GM12878 (cell line): ENCODE measurements around the gene DPM2. TPM values are rescaled to one million over a fixed set of nuclear protein-coding genes. Genes with fewer than 3 reads are reported as not detected.

Experiments used
- ATAC-seq: fragments of 200-7000 bp; cut with Tn5 transposase; 3 replicates; pipeline ENCODE4 v1.9.1; 2020; ENCODE audit warnings: mild to moderate bottlenecking, moderate library complexity
- BruUV-seq: library from RNA; stranded (reverse); fragments of 400-500 nt; replicated peaks from 2 replicates; lab custom pipeline; 2021; lab: Mats Ljungman, UMichigan
- CTCF ChIA-PET: fragments of 300-600 bp; sonication (Branson Sonifier 250); formaldehyde crosslinking; extraction: SDS; loops from one replicate; lab custom pipeline; 2021; ENCODE audit warnings: inconsistent platforms; lab: Yijun Ruan, JAX
- POLR2A ChIA-PET: fragments of 350-600 bp; formaldehyde crosslinking; extraction: SDS; loops from one replicate; lab custom pipeline; 2021; ENCODE audit warnings: inconsistent platforms; lab: Charles Lee
- RAD21 ChIA-PET: fragments of 300-600 bp; sonication (Branson Sonifier 250); formaldehyde crosslinking; loops from one replicate; lab custom pipeline; 2023; ENCODE audit warnings: antibody characterized with exemption; ENCODE audit not compliant: unreplicated experiment; lab: Charles Lee
- SMC1A ChIA-PET: fragments of 300-600 bp; sonication (Branson Sonifier 250); formaldehyde crosslinking; loops from one replicate; lab custom pipeline; 2023; ENCODE audit not compliant: unreplicated experiment, uncharacterized antibody; lab: Charles Lee
- DNase-seq: peaks from one replicate; pipeline ENCODE4 v3.0.0-alpha.2; 2011; ENCODE audit warnings: low read depth, low spot score
- FAIRE-seq: peaks from 3 replicates; lab custom pipeline; 2011; peaks lifted over from hg19 to GRCh38; lab: Jason Lieb, UNC
- H2AFZ ChIP-seq: 2 replicates; pipeline ENCODE4 v1.6.0; 2011; ENCODE audit warnings: low read depth, low read length, control low read depth; ENCODE audit not compliant: control insufficient read depth
- H3K27ac ChIP-seq: 2 replicates; pipeline ENCODE4 v1.5.1; 2011; ENCODE audit warnings: control low read depth; ENCODE audit not compliant: control insufficient read depth, insufficient read depth
- H3K27me3 ChIP-seq, 2 experiments: replicated peaks in 1 of 2; 2 replicates each; pipeline versions ENCODE4 v1.6.0 to v1.6.1; 2011; ENCODE audit warnings: low read length in 1 of 2; ENCODE audit not compliant: control insufficient read depth in 2 of 2, insufficient read depth in 2 of 2
- H3K36me3 ChIP-seq, 2 experiments: 2 replicates each; pipeline ENCODE4 v1.5.1; 2011; ENCODE audit warnings: low read length in 1 of 2; ENCODE audit not compliant: control insufficient read depth in 2 of 2, insufficient read depth in 2 of 2
- H3K4me1 ChIP-seq: 2 replicates; pipeline ENCODE4 v1.6.1; 2011; ENCODE audit warnings: mild to moderate bottlenecking, low read length, moderate library complexity, mixed read lengths; ENCODE audit not compliant: control insufficient read depth, insufficient read depth
- H3K4me2 ChIP-seq: 2 replicates; pipeline ENCODE4 v1.6.0; 2011; ENCODE audit warnings: control low read depth; ENCODE audit not compliant: control insufficient read depth, insufficient read depth
- H3K4me3 ChIP-seq: fragments of 200-600 bp; sonication (generic); 2 replicates; pipeline ENCODE4 v1.5.1; 2016
- H3K79me2 ChIP-seq: 2 replicates; pipeline ENCODE4 v1.6.0; 2011; ENCODE audit warnings: low read length; ENCODE audit not compliant: control insufficient read depth, insufficient read depth
- H3K9ac ChIP-seq: 2 replicates; pipeline ENCODE4 v1.8.0; 2011; ENCODE audit warnings: low read length, control low read depth, mixed read lengths; ENCODE audit not compliant: control insufficient read depth, insufficient read depth
- H3K9me3 ChIP-seq: replicated peaks from 3 replicates; pipeline ENCODE4 v1.5.1; 2011; ENCODE audit warnings: mild to moderate bottlenecking, low read length; ENCODE audit not compliant: control insufficient read depth, insufficient read depth
- H4K20me1 ChIP-seq: 2 replicates; pipeline ENCODE4 v1.6.0; 2011; ENCODE audit not compliant: control insufficient read depth, insufficient read depth
- EP300 ChIP-seq, 2 experiments: fragments of 150-350 bp in 1 of 2; IDR thresholded peaks; 2 replicates each; pipeline ENCODE4 v1.6.1; 2011 to 2012; ENCODE audit warnings: low read depth in 2 of 2, low read length in 2 of 2, borderline replicate concordance in 1 of 2, improper control_type of control experiment in 1 of 2, inconsistent platforms in 1 of 2; ENCODE audit not compliant: control insufficient read depth in 1 of 2
- ESRRA ChIP-seq: IDR thresholded peaks from 2 replicates; pipeline ENCODE4 v1.6.1; 2012; ENCODE audit warnings: mild to moderate bottlenecking, low read length, improper control_type of control experiment
- POLR2AphosphoS5 ChIP-seq: IDR thresholded peaks from 2 replicates; pipeline ENCODE4 v1.6.1; 2011; ENCODE audit warnings: mild to moderate bottlenecking, low read length, inconsistent platforms
- SIN3A ChIP-seq: IDR thresholded peaks from 2 replicates; pipeline ENCODE4 v1.6.1; 2012; ENCODE audit warnings: low read depth, low read length, improper control_type of control experiment
- ZNF207 ChIP-seq: fragments of 450-650 bp; IDR thresholded peaks from 2 replicates; pipeline ENCODE4 v1.6.1; 2014; ENCODE audit warnings: antibody characterized with exemption, mild to moderate bottlenecking, borderline replicate concordance
- WGBS: methylation state at CpG from one replicate; pipeline ENCODE4 v1.1.6; 2016; ENCODE audit warnings: low lambda C conversion rate; ENCODE audit not compliant: insufficient replicate concordance, insufficient coverage; ENCODE audit errors: missing lambda C conversion rate; 5-methylcytosine and 5-hydroxymethylcytosine counted together
- in situ Hi-C: fragments of 300-500 bp; cut with MboI; formaldehyde crosslinking; loops from 9 replicates; pipeline ENCODE4 v1.14.3; 2018; ENCODE audit warnings: mixed read lengths
- intact Hi-C: fragments of 100-400 bp; cut with micrococcal nuclease; formaldehyde crosslinking; loops from one replicate; pipeline ENCODE4 v1.14.2; 2022; ENCODE audit not compliant: unreplicated experiment
- polyA plus RNA-seq, 11 experiments: library from polyadenylated mRNA; depleted of rRNA in 4 of 11; unstranded in 6 of 11; stranded (reverse) in 5 of 11; fragments of >200 nt; fragmentation: Nextera tagmentation in 4 of 11; fragmentation: Illumina TruSeq in 1 of 11; extraction: Ambion mirVana in 4 of 11; extraction: Trizol in 1 of 11; gene quantifications; 1 replicate in 1 of 11; 2 replicates in 10 of 11; pipeline versions ENCODE4 v1.2.1 to v1.2.3, GENCODE V29; 2011 to 2016; ENCODE audit warnings: inconsistent platforms in 2 of 11, missing spikeins in 2 of 11, low read depth in 1 of 11
- total RNA-seq, 4 experiments: library from RNA; depleted of rRNA in 3 of 4; stranded (reverse); fragments of >200 nt in 3 of 4; fragmentation: Illumina TruSeq in 1 of 4; extraction: Trizol in 1 of 4; gene quantifications; 2 replicates each; pipeline versions ENCODE4 v1.2.1 to v1.2.3, GENCODE V29; 2013 to 2021
- TF ChIP-seq, protein P1 (sequence below): fragments of 450-650 bp; IDR thresholded peaks from 2 replicates; pipeline ENCODE4 v1.6.1; 2017; ENCODE audit warnings: mild to moderate bottlenecking
- TF ChIP-seq, protein P2 (sequence below): fragments of 450-650 bp; IDR thresholded peaks from 2 replicates; pipeline ENCODE4 v1.6.1; 2017; ENCODE audit warnings: mild to moderate bottlenecking, moderate library complexity

Gene DPM2
- total and polyA plus RNA-seq, 10 of the 15 experiments (the other 5 are each of a cell fraction or from before 2014, with no cell fraction given) = 22.7 to 77.9 (median 44.7) TPM

DNA sequence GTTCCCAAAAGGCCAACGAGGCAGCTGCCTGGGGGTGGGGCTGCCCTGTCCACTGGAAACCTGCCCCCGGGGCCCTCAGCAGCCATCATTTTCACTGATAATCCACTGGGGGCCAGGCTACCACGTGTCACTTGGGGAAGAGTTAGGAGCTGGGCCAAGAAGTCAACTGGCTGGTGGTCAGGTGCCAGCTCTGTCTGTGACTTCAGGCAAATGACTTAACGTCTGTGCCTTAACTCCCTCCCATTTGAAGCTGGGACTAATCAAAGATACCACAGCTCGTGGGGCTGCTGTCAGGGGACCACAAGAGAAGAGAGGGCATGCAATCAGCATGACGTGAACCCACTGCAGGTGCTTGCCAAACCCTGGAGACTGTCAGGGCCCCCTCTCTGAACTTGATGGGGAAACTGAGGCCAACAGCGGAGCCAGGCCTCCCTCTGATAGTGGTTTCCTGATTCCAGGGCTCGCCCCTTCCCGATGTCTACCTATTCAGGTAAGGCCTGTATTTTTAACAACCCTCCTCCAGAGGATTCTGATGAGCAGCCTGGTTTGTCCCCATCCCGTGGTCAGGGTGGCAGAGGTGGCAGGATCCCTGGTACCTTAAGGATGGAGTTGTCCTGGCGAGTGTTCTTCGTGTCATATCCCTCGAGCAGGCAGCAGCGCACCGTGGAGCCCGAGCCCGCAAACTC lies 12.3 kb upstream of the DPM2 start:
- ChIA-PET SMC1A (no interaction called here), CTCF (interaction anchor here (0.5 to 13.8 kb wide), 2 partner anchors 82 to 166 kb away, joined by 3 to 332 read pairs; no protein-coding TSS in a partner anchor)
- FAIRE-seq = no peak
- no peaks in the 10 kb centered on the region; the same call in none of the 2 replicates for H3K79me2 ChIP-seq
- no peak overlapping the region for H3K4me3 ChIP-seq
- no peak overlapping the region for H2AFZ ChIP-seq
- TF ChIP-seq ZNF207 (no peak), SIN3A (no peak)
- TF ChIP-seq, all 136 proteins: peak for 0
- Histone ChIP-seq H3K36me3 (no peaks in the 10 kb centered on the region; a peak in 3 of 4 replicates), H4K20me1 (0 out of 2 replicates have a peak, but pooled peaks cover 1% of the 10 kb centered on the region), H3K4me1 (peaks cover 5% of the 10 kb centered on the region), H3K9me3 (no peaks in the 10 kb centered on the region), H3K27ac (no peak overlapping the region), H3K9ac (no peak overlapping the region), H3K4me2 (no peak overlapping the region), H3K27me3 (no peaks in the 10 kb centered on the region)
- POLR2A ChIA-PET = no interaction called here
- 89% methylated on average over 17 of the region's 17 CpGs for WGBS
- BruUV-seq = no TSS peak
- no peak for ATAC-seq
- in situ Hi-C loops (no loop called here), intact Hi-C loops (no loop called here)
- RAD21 ChIA-PET = no interaction called here
- DNase-seq = no peak

DNA sequence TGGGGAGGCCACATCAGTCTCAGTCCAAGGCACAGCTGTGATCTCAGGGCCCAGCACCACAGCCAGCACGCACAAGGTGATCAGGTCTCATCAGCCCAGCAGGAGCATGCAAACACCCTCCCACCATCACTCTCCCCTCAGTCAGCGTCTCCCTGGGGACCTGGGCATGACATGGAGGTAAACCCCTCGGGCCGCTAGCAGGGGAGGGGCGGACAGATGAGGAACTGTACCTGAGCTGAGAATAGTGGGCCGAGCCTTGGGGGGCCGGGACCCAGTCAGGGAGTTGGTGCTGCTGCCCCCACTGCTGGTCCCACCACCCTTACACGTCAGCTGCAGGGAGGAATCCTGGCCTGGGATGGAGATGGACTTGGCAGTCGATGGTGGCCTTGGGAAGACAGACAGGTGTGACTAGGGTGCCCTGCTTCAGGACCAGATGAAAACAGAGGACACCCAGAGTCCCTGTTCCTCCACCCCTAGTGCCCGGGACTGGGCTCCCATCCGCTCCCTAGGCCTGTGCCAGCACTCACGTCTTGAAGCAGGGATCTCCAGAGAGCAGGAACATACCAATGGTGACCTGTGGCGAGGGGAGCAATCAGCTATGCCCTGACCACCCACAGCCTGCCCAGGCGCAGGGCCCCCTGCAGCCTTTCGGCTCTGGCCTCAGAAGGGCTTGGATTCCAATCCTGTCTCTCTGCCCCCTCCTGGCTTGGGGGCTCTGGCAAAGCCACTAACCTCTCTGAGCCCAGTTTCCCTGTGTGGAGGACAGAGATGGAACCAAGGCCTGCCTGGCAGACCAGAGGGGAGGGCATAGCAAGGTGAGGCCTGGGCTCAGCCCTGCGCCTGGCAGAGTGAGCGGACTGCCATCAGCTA lies 10.4 kb upstream of the DPM2 start:
- CTCF ChIA-PET = interaction anchor here (1.0 to 13.8 kb wide), 3 partner anchors 10 to 95 kb away, joined by 3 to 332 read pairs (median 5); no protein-coding TSS in a partner anchor
- Histone ChIP-seq H3K79me2 (no peaks in the 10 kb centered on the region), H2AFZ (no peak overlapping the region), H3K27me3 (no peaks in the 10 kb centered on the region), H3K9me3 (no peaks in the 10 kb centered on the region), H3K9ac (no peak overlapping the region), H3K4me1 (peaks cover 7% of the 10 kb centered on the region), H3K4me3 (no peak overlapping the region), H3K27ac (no peak overlapping the region), H3K4me2 (no peak overlapping the region), H3K36me3 (peaks cover 0 to 7% of the 10 kb centered on the region in 2 experiments; a peak in 3 of 4 replicates), H4K20me1 (no peaks in the 10 kb centered on the region)
- POLR2A ChIA-PET = no interaction called here
- BruUV-seq = no TSS peak
- FAIRE-seq (no peak), ATAC-seq (no peak), DNase-seq (no peak)
- intact Hi-C loops = no loop called here
- RAD21 ChIA-PET = interaction anchor here (1.4 kb wide), 1 partner anchor 86 kb away, joined by 3 read pairs; no protein-coding TSS in a partner anchor
- SMC1A ChIA-PET = interaction anchor here (1.3 kb wide), 1 partner anchor 79 kb away, joined by 4 read pairs; no protein-coding TSS in a partner anchor
- WGBS = 72% methylated on average over 17 of the region's 17 CpGs
- in situ Hi-C loops = no loop called here
- TF ChIP-seq, protein P1, sequence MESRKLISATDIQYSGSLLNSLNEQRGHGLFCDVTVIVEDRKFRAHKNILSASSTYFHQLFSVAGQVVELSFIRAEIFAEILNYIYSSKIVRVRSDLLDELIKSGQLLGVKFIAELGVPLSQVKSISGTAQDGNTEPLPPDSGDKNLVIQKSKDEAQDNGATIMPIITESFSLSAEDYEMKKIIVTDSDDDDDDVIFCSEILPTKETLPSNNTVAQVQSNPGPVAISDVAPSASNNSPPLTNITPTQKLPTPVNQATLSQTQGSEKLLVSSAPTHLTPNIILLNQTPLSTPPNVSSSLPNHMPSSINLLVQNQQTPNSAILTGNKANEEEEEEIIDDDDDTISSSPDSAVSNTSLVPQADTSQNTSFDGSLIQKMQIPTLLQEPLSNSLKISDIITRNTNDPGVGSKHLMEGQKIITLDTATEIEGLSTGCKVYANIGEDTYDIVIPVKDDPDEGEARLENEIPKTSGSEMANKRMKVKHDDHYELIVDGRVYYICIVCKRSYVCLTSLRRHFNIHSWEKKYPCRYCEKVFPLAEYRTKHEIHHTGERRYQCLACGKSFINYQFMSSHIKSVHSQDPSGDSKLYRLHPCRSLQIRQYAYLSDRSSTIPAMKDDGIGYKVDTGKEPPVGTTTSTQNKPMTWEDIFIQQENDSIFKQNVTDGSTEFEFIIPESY = no peak
- TF ChIP-seq EP300 (IDR thresholded peaks at IDR 0.05; ENCODE audit: borderline replicate concordance in 1 of 2, control insufficient read depth in 1 of 2, low read depth in 2 of 2, low read length in 2 of 2) (no peak), POLR2AphosphoS5 (no peak), ESRRA (no peak)
- TF ChIP-seq, protein P2, sequence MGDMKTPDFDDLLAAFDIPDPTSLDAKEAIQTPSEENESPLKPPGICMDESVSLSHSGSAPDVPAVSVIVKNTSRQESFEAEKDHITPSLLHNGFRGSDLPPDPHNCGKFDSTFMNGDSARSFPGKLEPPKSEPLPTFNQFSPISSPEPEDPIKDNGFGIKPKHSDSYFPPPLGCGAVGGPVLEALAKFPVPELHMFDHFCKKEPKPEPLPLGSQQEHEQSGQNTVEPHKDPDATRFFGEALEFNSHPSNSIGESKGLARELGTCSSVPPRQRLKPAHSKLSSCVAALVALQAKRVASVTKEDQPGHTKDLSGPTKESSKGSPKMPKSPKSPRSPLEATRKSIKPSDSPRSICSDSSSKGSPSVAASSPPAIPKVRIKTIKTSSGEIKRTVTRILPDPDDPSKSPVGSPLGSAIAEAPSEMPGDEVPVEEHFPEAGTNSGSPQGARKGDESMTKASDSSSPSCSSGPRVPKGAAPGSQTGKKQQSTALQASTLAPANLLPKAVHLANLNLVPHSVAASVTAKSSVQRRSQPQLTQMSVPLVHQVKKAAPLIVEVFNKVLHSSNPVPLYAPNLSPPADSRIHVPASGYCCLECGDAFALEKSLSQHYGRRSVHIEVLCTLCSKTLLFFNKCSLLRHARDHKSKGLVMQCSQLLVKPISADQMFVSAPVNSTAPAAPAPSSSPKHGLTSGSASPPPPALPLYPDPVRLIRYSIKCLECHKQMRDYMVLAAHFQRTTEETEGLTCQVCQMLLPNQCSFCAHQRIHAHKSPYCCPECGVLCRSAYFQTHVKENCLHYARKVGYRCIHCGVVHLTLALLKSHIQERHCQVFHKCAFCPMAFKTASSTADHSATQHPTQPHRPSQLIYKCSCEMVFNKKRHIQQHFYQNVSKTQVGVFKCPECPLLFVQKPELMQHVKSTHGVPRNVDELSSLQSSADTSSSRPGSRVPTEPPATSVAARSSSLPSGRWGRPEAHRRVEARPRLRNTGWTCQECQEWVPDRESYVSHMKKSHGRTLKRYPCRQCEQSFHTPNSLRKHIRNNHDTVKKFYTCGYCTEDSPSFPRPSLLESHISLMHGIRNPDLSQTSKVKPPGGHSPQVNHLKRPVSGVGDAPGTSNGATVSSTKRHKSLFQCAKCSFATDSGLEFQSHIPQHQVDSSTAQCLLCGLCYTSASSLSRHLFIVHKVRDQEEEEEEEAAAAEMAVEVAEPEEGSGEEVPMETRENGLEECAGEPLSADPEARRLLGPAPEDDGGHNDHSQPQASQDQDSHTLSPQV = no peak
